HepG2 (cell line): ENCODE measurements around the gene SKIDA1. TPM values are rescaled to one million over a fixed set of nuclear protein-coding genes. Genes with fewer than 3 reads are reported as not detected.

Experiments used
- ATAD3A ChIP-seq: sonication (generic); formaldehyde crosslinking; IDR thresholded peaks from 2 replicates; pipeline ENCODE4 v1.4.0; 2020; ENCODE audit warnings: missing genetic modification reagents
- HMGXB4 ChIP-seq, 2 experiments: sonication (generic) in 1 of 2; formaldehyde crosslinking in 1 of 2; IDR thresholded peaks; 2 replicates each; pipeline versions ENCODE4 v1.4.0 to v1.6.1; 2018 to 2020; ENCODE audit warnings: missing genetic modification reagents in 2 of 2, borderline replicate concordance in 1 of 2, low read depth in 1 of 2, mild to moderate bottlenecking in 1 of 2, missing biosample characterization in 1 of 2
- JDP2 ChIP-seq: sonication (generic); formaldehyde crosslinking; IDR thresholded peaks from 2 replicates; pipeline ENCODE4 v1.8.1; 2022; ENCODE audit warnings: missing genetic modification reagents, borderline replicate concordance
- KDM5A ChIP-seq: fragments of 200-600 bp; sonication (generic); IDR thresholded peaks from 2 replicates; pipeline ENCODE4 v1.7.0; 2018; ENCODE audit warnings: antibody characterized with exemption, mild to moderate bottlenecking, low read length, borderline replicate concordance
- MYPOP ChIP-seq: sonication (generic); formaldehyde crosslinking; IDR thresholded peaks from 2 replicates; pipeline ENCODE4 v1.8.1; 2023; ENCODE audit warnings: mild to moderate bottlenecking, moderate library complexity, missing genetic modification reagents
- NCOA5 ChIP-seq: sonication (generic); formaldehyde crosslinking; IDR thresholded peaks from 2 replicates; pipeline ENCODE4 v1.4.0; 2020; ENCODE audit warnings: missing genetic modification reagents
- STAG1 ChIP-seq: sonication (generic); formaldehyde crosslinking; IDR thresholded peaks from 2 replicates; pipeline ENCODE4 v1.4.0; 2020; ENCODE audit warnings: missing genetic modification reagents
- TEAD3 ChIP-seq: optimal IDR thresholded peaks from 2 replicates; pipeline ENCODE3; 2016; ENCODE audit warnings: borderline replicate concordance
- TIGD3 ChIP-seq: sonication (generic); formaldehyde crosslinking; IDR thresholded peaks from 2 replicates; pipeline ENCODE4 v1.5.1; 2020; ENCODE audit warnings: mild to moderate bottlenecking, missing genetic modification reagents, borderline replicate concordance
- ZBTB21 ChIP-seq: sonication (generic); formaldehyde crosslinking; IDR thresholded peaks from 2 replicates; pipeline ENCODE4 v1.4.0; 2020; ENCODE audit warnings: missing genetic modification reagents
- ZNF343 ChIP-seq: sonication (generic); formaldehyde crosslinking; IDR thresholded peaks from 2 replicates; pipeline ENCODE4 v1.4.0; 2020; ENCODE audit warnings: mild to moderate bottlenecking, missing genetic modification reagents
- ZNF614 ChIP-seq: IDR thresholded peaks from 2 replicates; pipeline ENCODE4 v1.6.1; 2018; ENCODE audit warnings: missing biosample characterization, missing genetic modification reagents, inconsistent platforms, borderline replicate concordance
- ZNF772 ChIP-seq: sonication (generic); formaldehyde crosslinking; IDR thresholded peaks from 2 replicates; pipeline ENCODE4 v1.5.0; 2020; ENCODE audit warnings: mild to moderate bottlenecking, missing genetic modification reagents
- ZZZ3 ChIP-seq: sonication (generic); formaldehyde crosslinking; IDR thresholded peaks from 2 replicates; pipeline ENCODE4 v1.4.0; 2020; ENCODE audit warnings: missing genetic modification reagents, mild to moderate bottlenecking, borderline replicate concordance
- polyA plus RNA-seq, 8 experiments: library from polyadenylated mRNA; depleted of rRNA in 3 of 8; stranded (reverse) in 7 of 8; unstranded in 1 of 8; fragments of >200 nt; fragmentation: Illumina TruSeq in 4 of 8; extraction: Trizol in 4 of 8; gene quantifications; 2 replicates each; pipeline versions ENCODE4 v1.2.1 to v1.2.3, GENCODE V29; 2011 to 2016; ENCODE audit warnings: low read depth in 4 of 8, missing spikeins in 1 of 8, mixed read lengths in 1 of 8; ENCODE audit not compliant: insufficient read depth in 1 of 8
- total RNA-seq, 5 experiments: library from RNA; depleted of rRNA; stranded (reverse); fragments of >200 nt; fragmentation: Illumina TruSeq; extraction: Trizol; gene quantifications; 2 replicates each; pipeline ENCODE4 v1.2.3, GENCODE V29; 2016; ENCODE audit warnings: low read depth in 1 of 5
- TF ChIP-seq, protein P1 (sequence below), 2 experiments: fragments of 450-650 bp in 1 of 2; sonication (generic) in 1 of 2; formaldehyde crosslinking in 1 of 2; IDR thresholded peaks; 2 replicates each; pipeline versions ENCODE4 v1.6.1 to v1.8.0; 2016 to 2022; ENCODE audit warnings: antibody characterized with exemption in 1 of 2, mild to moderate bottlenecking in 1 of 2, missing genetic modification reagents in 1 of 2

The SKIDA1 gene
- total and polyA plus RNA-seq, 2 of the 13 experiments (the other 11 are each of a cell fraction or from before 2014, with no cell fraction given), result 0.73 to 1.5 TPM

DNA sequence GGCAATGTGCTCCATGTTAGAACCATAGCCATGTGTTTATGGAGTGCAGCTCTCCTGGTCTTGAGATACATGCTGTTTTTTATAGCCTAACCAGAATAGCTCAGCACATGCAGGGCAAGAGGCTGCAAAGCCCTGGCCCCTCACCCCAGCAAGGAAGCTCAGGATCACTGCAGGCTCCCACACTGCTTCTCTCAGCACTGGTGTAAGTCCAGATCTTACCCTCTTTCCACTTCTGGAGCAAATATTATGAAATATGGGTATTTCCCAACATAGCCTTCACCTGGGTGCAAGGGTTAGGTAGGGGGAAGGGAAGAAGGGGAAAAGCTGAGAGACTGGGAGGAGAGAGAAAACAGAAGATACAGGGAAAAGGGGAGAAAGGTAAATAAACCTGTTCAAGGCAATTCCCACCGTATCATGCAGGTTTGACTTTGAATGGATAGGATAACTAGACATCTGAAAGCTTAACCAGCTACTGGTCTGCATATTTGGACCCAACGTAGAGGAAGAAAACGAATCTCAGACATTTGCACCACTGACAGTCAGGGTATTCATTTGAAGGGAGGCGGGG is 19.7 kb downstream of the SKIDA1 start (continued):
- TF ChIP-seq, protein P1, sequence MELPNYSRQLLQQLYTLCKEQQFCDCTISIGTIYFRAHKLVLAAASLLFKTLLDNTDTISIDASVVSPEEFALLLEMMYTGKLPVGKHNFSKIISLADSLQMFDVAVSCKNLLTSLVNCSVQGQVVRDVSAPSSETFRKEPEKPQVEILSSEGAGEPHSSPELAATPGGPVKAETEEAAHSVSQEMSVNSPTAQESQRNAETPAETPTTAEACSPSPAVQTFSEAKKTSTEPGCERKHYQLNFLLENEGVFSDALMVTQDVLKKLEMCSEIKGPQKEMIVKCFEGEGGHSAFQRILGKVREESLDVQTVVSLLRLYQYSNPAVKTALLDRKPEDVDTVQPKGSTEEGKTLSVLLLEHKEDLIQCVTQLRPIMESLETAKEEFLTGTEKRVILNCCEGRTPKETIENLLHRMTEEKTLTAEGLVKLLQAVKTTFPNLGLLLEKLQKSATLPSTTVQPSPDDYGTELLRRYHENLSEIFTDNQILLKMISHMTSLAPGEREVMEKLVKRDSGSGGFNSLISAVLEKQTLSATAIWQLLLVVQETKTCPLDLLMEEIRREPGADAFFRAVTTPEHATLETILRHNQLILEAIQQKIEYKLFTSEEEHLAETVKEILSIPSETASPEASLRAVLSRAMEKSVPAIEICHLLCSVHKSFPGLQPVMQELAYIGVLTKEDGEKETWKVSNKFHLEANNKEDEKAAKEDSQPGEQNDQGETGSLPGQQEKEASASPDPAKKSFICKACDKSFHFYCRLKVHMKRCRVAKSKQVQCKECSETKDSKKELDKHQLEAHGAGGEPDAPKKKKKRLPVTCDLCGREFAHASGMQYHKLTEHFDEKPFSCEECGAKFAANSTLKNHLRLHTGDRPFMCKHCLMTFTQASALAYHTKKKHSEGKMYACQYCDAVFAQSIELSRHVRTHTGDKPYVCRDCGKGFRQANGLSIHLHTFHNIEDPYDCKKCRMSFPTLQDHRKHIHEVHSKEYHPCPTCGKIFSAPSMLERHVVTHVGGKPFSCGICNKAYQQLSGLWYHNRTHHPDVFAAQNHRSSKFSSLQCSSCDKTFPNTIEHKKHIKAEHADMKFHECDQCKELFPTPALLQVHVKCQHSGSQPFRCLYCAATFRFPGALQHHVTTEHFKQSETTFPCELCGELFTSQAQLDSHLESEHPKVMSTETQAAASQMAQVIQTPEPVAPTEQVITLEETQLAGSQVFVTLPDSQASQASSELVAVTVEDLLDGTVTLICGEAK (IDR thresholded peaks at IDR 0.05), result no peak
- TF ChIP-seq, protein P1 (CRISPR knock-in tag; IDR thresholded peaks at IDR 0.05), result peak; percentile 78; the same call in 1 of the 2 replicates
- TF ChIP-seq NCOA5 (CRISPR knock-in tag) (no peak), ATAD3A (no peak), ZNF343 (CRISPR knock-in tag) (no peak), HMGXB4 (CRISPR knock-in tag; IDR thresholded peaks at IDR 0.05; ENCODE audit: borderline replicate concordance in 1 of 2, low read depth in 1 of 2) (peak; percentile 76 to 80; a peak in 3 of 4 replicates), ZNF772 (CRISPR knock-in tag) (peak; percentile 94), ZZZ3 (CRISPR knock-in tag) (no peak), MYPOP (CRISPR knock-in tag) (peak; percentile 89; the same call in 1 of the 2 replicates), JDP2 (CRISPR knock-in tag) (peak; percentile 80; the same call in 1 of the 2 replicates), TIGD3 (CRISPR knock-in tag) (no peak; the same call in 1 of the 2 replicates), KDM5A (no peak; the same call in 1 of the 2 replicates), TEAD3 (CRISPR knock-in tag) (peak; percentile 82), STAG1 (CRISPR knock-in tag) (peak; percentile 24; the same call in 1 of the 2 replicates), ZNF614 (CRISPR knock-in tag) (peak; percentile 98), ZBTB21 (CRISPR knock-in tag) (peak; percentile 74)
